GM19043 (cell line): ENCODE data around the gene NELFA.
"Not testable (repeated sequence)": the region's sequence is repeated elsewhere in the genome, so short reads cannot be mapped to it uniquely, and the experiment has no call there.

Experiments used
- ATAC-seq: cut with Tn5 transposase; IDR thresholded peaks from one replicate; pipeline ENCODE4 v1.9.1; 2021; ENCODE audit warnings: low read depth; ENCODE audit not compliant: unreplicated experiment

The NELFA gene

DNA sequence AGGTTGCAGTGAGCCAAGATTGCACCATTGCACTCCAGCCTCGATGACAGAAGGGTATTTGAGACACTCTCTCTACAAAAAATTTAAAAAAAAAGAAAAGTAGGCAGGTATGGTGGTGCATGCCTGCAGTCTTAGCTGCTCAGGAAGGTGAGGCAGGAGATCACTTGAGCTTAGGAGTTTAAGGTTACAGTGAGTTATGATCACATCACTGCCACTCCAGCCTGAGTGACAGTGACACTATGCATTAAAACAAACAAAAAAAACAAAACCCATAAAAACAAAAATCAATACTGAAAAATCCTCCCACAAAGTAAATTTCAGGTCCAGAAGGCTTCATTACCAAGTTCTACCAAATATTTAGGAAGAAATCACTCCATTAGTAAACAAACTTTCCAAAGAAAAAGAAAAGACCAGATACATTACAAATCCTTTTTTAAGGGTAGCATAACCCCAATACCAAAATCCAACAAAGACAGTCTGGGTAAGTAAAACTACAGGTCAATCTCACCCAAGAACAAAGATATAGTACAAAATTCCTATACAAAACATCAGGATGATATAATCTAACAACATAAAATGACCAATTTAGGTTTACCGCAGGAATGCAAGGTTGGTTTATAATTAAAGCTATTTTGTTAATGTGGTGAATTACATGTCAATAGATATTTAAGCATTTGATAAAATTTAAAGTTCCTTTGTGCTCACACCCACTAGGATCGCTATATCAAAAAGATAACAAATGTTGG is 11.7 kb downstream of the NELFA start:
- ATAC-seq, result no peak

DNA sequence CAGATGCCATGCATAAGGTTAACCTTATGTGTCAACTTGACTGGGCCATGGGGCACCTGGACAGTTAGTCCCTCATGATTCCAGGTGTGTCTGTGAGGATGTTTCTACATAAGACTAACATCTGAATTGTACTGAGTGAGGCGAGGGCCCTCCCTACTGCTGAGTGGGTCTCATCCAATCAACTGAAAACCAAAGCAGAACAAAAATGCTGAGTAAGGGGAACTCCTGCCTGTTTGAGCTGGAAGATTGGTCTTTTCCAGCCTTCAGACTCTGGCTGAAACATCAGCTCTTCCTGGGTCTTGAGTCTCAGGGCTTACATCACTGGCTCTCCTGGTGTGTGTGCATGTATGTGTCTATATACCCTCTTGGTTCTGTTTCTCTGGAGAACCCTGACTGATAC is 13.8 kb downstream of the NELFA start:
- ATAC-seq, result no peak

DNA sequence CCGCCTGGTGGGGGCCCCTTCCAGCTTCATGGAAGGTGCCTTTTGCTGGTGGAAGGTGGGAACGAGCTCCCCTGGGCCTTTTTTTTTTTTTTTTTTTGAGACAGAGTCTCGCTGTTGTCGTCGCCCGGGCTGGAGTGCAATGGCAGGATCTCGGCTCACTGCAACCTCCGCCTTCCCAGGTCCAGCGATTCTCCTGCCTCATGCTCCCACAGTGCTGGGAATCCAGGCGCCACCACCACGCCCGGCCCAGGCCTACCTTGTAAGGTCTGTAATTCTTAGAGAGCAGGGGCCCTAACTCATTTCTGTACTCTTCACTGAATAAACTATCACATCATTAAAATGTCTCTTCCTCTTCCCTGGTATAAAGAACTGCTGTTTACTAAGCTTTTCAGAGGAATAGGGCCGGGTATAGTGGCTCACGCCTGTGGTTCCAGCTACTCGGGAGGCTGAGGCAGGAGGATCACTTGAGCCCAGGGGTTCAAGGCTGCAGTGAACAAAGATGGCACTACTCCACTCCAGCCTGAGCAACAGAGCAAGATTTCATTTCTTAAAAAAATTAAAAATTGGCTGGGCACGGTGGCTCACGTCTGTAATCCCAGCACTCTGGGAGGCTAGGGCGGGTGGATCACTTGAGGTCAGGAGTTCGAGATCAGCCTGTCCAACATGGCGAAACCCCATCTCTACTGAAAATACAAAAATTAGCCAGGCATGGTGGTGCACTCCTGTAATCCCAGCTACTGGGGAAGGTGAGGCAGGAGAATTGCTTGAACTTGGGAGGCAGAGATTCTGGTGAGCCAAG is 14.9 kb downstream of the NELFA start:
- ATAC-seq, result not testable (repeated sequence)

DNA sequence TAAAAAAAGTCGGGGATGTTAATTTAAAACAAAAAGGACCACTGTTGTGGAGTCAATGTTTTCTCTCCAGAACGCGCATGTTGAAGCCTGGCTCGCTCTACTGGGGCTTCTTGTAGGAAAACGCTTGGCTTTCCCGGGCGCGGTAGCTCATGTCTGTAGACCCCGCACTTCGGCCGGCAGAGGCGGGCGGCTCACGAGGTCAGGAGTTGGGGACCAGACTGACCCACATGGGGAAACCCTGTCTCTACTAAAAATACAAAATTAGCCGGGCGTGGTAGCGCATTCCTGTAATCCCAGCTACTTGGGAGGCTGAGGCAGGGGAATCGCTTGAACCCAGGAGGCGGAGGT is 15.6 kb downstream of the NELFA start:
- ATAC-seq, result no peak

DNA sequence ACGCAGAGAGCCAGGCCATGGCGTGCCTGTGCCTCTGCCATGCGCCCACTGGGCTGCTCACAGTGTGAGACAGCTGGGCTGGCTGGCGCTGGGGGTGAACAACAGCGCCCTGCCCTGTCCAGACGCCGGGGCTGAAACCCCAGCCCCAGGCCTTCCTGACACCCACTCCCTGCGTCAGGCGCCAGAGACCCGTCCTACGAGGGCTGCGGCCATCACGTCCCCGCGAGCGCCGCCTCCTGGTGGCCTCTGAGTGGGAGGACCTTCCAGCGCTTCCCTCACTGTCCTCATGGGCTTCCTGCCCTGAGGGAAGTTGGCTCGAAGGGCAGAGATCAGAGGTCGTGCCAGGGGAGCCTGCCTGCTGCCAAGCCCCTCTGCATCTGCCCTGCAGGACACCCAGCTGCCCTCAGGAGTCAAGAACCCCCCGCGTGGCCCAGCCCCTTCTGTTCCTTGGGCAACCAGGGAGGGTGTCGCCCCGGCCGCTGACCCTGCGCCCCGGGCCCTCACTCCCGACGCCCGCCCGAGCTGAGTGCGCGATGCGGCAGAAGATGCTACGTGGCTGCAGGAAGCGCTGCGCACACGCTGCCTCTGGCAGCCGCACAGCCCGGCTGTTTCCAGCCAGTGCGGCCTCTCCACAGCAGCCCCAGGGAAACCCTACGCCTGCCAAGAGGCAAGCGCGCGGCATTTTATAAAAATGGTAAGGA is 16.2 kb downstream of the NELFA start:
- ATAC-seq, result no peak

DNA sequence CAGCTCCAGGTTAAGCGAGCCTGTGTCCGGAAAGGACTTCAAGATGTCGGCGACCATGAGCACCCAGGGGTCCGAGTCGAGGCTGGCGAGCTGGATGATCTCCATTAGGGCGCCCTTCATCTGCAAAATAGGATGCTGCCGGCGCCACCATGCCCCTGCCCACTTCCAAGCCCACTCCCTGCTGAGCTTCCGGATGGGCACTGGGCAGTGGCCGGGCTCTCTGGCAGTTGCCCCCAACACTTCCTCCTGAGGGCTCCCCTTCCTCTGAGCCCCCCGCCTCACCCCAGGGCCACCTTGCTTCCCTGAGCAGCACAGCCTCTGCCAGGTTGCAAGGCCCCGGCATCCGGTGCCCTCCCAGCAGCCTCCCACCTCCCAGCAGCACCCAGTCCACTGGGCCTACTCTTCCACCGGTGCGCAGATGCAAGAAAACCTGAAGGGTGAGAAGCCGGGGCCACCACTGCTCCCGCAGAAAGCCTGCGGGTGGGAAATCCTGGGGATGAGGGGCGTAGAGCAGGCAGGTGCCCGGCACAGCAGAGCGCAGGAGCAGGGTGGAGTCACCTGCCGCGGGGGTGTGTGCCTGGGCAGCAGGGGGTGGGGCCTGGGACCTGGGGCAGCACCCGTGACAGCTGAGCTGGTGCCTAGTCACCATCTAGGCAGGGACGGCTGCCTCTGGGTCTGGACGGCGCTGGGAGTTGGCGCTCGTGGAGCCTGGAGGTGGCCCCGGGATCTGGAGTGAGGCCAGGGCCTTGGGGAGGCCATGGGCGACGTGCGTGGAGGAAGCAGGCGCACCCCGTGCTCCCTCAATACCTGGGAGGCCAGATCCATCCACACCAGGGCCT is 17.0 kb downstream of the NELFA start:
- no peak for ATAC-seq

DNA sequence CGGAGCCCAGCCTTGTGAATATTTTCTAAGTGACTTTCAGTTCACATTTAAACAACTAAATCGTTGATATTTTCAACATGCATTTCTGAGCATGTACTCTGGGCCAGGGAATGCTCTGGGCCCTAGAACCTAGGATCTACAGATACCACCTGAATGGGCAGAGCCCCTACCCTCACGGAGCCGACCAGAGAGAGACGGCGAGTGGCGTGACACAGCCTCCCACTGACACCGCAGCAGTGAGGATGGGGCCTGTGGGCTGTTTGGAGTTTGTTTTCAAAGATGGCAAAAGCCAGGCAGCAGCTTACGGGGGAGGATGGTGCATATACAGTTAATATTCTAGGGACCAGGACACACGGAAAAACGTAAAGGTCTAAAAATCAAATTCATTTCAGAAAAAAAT is 17.7 kb downstream of the NELFA start:
- no peak for ATAC-seq

DNA sequence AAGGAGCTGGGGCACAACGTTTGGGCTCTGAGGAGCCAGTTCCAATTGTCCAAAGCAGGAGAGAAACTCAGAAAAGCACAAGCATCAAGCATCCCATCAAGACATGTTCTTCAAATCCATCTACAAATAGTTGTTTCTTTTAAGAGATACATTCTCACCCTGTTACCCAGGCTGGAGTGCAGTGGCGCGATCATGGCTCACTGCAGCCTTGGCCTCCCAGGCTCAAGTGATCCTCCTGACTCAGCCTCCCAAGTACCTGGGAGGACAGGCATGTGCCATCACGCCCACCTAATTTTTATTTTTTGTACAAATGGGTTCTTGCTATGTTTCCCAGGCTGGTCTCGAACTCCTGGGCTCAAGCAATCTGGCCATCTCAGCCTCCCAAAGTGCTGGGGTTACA is 18.1 kb downstream of the NELFA start:
- no peak for ATAC-seq

DNA sequence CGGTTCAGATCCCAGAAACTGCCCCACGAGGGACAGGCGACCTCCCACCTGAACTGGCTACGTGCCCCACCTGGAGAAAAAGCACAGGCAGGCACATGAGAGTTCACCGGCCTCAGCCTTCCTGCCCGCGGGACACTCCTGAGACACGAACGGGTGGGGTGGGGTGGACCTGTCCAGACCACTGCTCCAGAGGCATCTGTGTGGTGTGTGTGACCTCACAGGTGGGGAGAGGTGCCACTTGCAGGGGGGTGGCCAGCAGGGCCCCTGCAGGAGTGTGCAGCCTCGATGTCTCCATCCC is 18.5 kb downstream of the NELFA start:
- no peak for ATAC-seq

DNA sequence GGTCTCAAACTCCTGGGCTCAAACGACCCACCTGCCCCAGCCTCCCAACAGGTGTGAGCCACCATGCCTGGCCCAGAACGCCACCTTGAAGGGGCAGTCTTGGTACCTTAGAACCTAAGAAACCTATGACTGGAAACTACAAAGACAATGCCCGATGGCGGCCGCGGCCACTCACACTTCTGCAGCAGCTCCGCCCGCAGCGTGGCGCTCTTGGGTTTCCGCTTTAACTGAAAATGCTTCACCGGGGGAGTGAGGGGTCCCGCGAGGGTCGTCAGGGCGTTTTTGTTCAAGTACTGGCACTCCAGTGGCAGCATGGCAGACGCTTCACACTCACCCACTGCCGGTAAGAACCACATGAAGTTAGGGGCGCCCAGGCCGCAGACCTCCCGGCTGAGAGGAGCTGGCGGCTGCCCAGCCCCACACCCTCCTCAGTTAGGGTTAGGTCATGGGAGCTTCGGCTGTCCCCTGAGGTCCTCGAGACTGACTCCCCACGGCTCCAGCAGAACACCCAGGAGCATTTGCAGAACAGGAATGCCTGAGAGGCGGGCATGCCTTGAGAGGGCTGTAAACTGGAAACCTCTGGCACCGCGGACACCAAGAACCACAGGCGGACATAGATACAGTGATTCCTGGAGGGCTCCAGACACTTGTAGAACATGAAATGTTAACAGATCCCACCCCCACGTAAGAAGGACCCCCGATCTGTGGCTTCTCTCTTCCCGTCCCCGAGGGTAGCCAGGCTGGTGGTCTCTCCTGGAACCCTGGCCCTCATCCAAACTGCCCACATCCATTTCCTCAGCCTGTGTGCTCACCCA is 19.0 kb downstream of the NELFA start:
- ATAC-seq, result no peak

DNA sequence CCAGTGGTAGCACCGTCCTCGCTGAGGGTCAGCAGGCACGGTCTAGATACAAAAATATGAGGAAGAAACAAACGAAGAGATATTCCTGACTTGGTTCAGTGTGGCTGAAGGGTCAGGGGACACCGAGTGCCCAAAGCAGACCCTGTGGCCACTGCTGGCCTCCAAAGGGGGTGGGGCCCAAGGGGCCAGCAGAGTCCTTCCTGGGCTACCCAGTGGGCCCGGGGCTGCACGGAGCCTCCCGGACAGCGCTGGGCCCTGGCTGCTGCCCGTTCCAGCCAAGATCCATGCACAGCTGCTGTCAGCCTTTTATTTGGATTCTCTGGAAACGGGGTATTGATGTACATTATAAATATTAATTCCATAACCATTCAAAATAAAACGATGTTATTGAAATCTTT is 20.4 kb downstream of the NELFA start:
- ATAC-seq, result no peak

DNA sequence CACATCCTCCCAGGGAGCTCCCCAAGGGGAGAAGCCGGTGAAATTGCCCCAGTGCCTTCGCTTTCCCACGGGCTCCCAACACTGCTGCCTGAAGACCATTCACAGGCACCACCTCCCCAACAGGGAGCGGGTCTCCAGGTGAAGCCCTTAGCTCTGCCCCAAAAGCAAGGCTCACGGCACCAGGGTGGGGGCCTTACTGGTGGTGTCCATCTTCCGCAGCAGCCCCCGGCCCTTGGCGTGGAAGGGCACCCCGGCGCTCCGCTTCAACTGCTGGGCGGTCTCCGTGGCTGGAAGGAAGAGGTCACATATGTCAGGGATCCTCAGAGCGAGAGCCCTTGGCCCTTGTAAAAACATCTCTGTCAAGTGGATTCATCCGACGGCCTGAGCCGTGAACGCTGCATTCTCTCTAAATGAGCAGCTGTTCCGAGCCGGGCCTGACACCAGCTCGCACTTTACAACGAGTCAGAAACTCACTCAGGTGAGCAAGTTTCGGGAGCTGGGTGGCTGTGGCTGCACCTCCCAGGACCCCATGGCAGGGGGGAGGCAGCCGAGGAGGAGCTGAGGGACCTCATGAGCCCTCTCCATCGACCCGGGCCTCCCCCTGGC is 20.9 kb downstream of the NELFA start:
- ATAC-seq, result no peak

DNA sequence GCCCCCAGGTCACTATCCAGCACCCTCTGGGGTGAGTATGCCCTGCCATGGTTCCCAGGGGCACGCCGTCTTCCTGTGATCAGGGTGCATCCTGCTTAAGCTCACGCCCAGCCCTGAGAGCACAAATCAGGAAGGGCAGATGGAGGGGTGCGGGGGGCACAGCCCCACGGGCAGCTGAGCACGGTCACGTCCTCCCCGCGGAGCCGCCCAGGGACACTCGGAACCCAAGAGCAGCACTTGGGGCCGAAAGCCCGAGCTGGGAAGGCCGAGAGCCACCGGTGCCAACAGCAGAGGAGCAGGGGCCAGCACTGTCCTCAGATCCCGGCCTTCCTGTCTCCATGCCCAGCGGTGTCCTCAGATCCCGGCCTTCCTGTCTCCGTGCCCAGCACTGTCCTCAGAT is 21.5 kb downstream of the NELFA start:
- ATAC-seq, result no peak

DNA sequence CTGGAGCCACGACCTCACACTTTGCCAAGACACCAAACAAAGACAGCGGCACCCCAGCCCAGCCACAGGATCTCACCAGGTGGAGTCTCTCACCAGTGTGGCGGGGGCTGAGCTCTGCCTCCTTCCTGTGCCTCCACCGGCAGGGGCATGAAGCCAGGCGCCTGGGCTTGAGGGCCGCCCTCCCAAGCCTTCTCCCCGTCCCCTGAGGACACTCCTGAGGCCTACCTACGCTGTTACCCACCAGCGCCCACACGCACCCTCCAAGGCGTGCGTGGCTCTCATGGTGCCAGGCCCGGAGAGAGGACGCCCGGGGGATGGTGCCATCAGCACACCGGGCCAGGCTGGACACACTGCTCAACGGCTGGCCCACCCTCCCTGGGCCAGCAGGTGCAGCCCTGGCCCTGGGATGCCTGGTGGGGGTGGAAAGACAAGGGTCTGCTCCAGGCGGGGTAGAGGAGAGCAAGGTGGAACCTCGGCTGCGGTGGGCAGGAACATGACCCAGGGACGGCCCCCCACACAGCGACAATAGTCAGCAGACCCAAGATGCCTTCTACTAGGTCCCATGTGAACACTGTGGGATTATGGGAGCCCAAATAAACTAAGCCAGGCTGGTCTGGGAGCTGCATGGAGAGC is 22.1 kb downstream of the NELFA start:
- no peak for ATAC-seq

DNA sequence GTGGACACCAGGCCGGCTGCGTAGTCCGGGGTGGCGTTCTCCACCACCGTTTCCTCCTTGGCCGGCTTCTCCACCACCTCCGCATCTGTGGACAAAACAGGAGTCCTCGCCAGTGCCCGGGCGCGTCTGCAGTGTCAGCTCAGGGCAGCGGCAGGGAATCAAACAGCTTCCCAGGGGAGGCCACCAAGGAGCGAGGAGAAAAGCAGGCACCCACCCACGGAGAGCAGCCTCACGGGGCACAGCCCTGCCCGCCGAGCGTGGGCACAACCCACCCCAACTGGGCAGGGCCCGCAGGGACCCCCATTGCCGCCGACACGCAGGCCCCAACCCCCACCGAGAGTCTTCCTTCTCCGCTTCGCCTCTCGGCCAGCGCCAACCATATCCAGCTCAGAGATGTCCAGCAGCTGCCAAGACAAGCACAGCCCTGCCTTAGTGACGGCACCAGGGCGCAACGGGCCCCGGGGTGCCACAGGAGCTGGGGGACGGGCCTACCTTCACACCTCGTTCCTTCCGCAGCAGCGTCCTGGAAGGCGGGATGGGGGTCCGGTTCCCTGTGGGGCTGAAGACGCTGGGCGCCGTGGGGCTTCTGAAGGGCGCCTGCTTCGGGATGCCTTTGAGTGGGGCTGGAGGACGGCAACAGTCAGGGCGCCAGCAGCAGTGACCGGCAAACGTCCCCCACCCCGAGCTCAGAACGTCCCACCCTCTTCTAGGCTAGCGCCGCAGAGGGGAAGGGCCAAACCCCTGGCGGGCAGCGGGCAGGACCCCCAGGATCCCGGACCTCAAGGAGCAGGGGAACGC is 22.8 kb downstream of the NELFA start:
- no peak for ATAC-seq

DNA sequence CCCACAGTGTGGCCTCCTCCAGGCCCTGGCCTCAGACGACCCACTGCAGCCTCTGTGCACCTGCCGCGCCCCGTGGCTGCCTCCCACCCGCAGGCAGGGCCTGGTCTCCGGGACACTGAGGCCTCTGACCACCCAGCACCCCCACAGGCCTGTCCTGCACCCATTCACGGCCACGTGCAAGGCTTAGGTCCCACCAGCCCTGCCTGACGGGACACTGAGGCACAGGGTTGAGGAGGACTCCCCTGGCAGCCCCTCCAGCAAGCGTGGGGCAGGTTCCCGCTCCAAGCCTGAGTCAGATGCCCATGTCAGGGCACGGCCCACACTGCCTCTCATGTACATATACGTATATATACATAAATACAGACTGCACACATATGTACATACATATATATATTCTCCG is 23.5 kb downstream of the NELFA start:
- no peak for ATAC-seq

DNA sequence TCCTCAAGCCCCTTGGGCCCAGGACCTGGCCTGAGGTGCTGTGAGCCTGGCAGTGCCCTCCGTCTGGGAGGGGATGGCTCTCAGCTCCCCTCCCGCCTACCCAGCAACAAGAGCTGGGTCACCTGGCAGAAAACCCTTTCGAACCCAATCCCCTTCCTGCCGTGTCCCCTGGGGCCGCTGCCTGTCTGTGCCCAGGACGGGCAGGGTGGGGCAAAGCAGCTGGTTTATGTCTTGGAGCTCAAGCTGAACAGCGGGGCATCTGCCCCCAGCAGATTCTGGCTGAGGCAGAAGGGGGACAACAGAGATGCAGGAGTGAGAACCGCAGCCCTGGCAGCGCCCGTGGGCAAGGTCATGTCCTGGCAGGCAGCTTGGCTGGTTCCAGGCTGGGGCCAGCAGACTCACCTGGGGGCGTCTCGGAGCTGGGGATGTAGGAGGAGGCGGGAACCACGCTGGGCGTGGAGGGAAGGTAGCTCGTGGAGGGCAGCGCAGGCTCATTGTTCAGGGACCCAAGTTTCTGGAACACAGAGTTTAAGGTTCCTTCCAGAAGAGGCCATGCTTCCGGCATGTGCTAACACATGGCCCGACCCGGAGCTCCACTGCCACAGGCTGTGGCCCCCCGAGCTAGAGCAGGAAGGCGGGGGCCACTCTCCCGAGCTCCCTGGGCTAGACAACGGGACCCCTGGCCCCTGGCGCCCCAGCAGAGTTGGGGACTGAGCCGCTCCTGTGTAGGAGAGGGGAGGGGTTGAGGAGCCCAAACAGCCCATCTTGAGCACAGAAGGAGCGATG is 24.2 kb downstream of the NELFA start:
- no peak for ATAC-seq
